ENCODE results near the gene GYPC.
"Not testable (repeated sequence)": the region's sequence is repeated elsewhere in the genome, so short reads cannot be mapped to it uniquely, and the experiment has no call there.

Gene GYPC

GRCh38 chr2:126672980-126673605, 17.1 kb downstream of the GYPC start:
- DNase-seq: no peak

- DNase-seq: no peak
Observed at GRCh38 chr2:126674075-126674744, 18.3 kb downstream of the GYPC start.

GRCh38 chr2:126675637-126676036, 19.7 kb downstream of the GYPC start:
- DNase-seq: no peak

GRCh38 chr2:126676221-126677175, 20.5 kb downstream of the GYPC start:
- DNase-seq: no peak

GRCh38 chr2:126677176-126677538, 21.2 kb downstream of the GYPC start:
- no peak for DNase-seq

- no peak for DNase-seq
Observed at GRCh38 chr2:126678269-126679065, 22.5 kb downstream of the GYPC start.

- no peak for DNase-seq
Observed at GRCh38 chr2:126679094-126679713, 23.2 kb downstream of the GYPC start.

- DNase-seq: no peak
Observed at GRCh38 chr2:126681505-126681904, 25.5 kb downstream of the GYPC start.

- no peak for DNase-seq
Observed at GRCh38 chr2:126685629-126686028, 29.7 kb downstream of the GYPC start.

- DNase-seq: no peak
Observed at GRCh38 chr2:126686286-126686685, 30.3 kb downstream of the GYPC start.

GRCh38 chr2:126686841-126687485, 31.0 kb downstream of the GYPC start:
- DNase-seq: no peak

- no peak for DNase-seq
Observed at GRCh38 chr2:126687503-126687902, 31.5 kb downstream of the GYPC start.

- not testable (repeated sequence) for DNase-seq
Observed at GRCh38 chr2:126688594-126688993, 32.6 kb downstream of the GYPC start.

- DNase-seq: not testable (repeated sequence)
Observed at GRCh38 chr2:126692241-126692640, 36.3 kb downstream of the GYPC start.

GRCh38 chr2:126692934-126693592, 37.1 kb downstream of the GYPC start:
- not testable (repeated sequence) for DNase-seq

- no peak for DNase-seq
Observed at GRCh38 chr2:126696644-126697520, 40.9 kb downstream of the GYPC start.

GRCh38 chr2:126698376-126698775, 42.4 kb downstream of the GYPC start:
- DNase-seq: no peak

GRCh38 chr2:126699018-126699417, 43.1 kb downstream of the GYPC start:
- DNase-seq: no peak

- no peak for DNase-seq
Observed at GRCh38 chr2:126699716-126700581, 44.0 kb downstream of the GYPC start.
